Measurements from ENCODE around the gene PLGRKT.
"Not testable (repeated sequence)": the region's sequence is repeated elsewhere in the genome, so short reads cannot be mapped to it uniquely, and the experiment has no call there.

Gene PLGRKT

DNA sequence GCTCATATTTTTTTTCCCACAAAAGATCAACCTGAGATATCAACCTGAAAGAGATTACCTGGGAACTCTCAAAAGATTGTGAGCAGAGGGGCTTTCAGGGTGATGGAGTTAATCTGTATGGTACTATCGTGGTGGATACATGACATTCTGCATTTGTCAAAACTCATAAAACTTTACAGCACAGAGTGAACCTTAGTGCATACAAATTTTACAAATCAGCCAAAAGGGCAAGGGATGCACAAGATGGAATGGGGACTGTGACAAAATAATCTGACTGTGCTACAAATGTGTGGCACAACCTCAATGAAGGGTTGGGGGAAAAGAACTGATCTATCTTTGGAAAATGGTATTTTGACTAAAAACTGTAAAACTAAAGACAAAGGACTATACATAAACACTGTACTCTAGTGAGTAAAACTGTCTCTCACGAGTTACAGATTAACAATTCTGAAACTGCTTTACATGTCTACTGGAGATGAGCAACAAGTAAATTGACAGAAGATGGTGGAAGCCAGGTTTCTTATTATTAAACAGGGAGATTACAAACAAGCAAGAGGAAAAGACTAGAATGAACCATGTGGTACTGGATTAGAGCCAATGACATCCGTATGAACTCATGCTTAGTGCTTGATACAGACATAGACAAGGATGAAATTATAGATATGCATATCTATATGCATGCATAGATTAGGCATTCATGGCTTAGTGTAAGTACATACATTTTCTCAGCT, 73.3 kb downstream of the PLGRKT start:
- no peak for DNase-seq

- no peak for DNase-seq
Observed at GRCh38 chr9:5361326-5362010, 76.3 kb downstream of the PLGRKT start.

- DNase-seq, result no peak
Observed at GRCh38 chr9:5360341-5360740, 77.4 kb downstream of the PLGRKT start.

DNA sequence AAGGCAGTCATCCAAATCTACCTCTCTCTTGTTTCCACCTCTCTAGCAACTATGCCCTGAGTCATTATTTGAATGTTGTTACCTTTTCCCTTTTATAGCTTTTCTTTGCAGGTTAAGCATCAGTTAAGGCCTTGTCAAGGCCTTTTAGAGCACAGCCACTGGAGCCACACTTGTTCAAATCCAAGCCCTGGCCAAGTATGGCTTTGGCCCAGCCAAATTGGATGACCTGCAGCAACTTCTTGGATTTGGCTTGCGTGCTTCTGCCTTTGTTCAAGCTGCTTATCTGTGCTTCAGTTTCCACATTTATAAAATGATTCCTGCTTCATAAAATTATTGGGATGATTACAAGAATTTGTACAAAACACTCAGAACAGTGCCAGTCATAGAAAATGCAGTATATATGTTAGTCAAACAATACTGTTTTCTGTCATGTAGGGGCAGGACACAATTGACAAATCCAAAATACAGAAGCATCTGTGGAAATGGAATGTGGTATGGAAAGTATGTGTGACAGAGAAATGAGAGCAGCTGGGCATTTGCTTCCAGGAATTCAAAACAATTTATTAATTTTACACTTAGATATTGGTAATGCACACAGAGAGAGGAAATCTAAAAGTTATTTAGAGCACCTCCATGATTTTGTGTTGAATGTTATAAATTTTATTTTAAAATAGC, 80.2 kb downstream of the PLGRKT start:
- no peak for DNase-seq

GRCh38 chr9:5355817-5356216, 81.9 kb downstream of the PLGRKT start:
- DNase-seq, result no peak

DNA sequence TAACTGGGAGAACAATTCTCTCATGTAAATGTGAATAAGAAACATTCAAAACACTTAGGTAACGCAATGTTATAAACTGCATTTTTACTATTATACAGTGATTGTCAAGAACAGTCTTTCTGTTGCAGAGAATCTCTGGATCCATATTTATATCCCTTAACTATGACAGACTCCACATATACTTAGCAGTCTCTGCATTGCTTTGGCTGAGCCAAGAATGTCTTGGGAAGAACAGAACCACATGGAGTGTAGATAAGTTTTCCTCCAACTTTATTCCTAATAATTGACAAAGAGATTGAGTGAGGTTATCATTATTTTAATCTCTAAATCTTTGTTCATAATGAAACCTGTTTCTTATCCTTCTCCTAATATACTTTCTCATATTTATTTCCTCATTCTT, 82.5 kb downstream of the PLGRKT start:
- no peak for DNase-seq

- no peak for DNase-seq
Observed at GRCh38 chr9:5354184-5354583, 83.5 kb downstream of the PLGRKT start.

GRCh38 chr9:5352637-5353248, 85.0 kb downstream of the PLGRKT start:
- DNase-seq, result no peak

DNA sequence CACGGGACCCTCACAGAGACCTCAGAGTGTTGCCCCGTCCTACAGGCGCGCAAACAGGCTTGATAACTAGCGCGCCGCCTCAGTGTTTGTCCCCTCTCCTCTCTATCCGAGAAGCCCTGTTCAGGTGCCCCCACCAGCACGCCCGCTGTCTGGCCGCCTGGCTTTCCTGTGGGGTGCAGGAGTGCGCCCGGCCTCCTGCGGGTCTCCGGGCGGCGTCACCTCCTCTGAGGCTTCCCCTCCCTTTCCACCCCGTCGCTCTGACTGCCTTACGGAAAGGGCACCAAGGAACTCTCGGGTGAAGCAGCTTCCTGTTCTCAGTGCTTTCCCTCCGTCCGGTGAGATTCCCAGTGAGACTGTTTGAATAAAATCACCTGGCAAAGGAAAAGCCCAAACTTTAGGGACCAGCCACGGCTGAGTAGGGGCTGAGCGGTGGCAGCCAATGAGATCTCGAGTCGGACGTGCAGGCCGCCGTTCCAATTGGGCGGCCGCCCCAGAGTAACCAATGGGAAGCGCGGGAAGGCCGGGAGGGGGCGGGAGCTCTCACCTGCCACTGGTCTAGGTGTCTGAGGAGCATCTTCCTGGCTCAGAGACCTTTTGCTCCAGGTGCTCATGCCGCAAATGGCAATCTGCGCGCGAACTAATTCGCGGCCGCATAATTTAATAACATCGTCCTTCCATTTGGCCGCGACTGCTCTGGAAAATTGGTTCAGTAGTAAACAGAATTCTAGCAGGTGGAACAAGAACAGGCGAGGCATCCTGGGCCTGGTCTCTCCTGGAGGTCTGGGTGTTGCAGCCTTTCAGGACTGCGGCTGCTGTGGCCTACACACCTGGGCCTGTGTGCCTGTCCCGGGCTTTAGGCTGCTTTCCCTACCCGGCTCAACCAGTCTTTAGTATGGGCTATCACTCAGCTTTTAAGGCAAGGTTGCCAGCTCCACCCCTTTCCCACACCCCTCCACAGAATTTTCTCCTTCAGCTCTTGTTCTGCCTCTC, 98.4 kb downstream of the PLGRKT start, which contains the start of gene RLN1:
TSS of gene RLN1 (minus strand) at position 885 of the 990 bp plus-strand sequence. CDS start at position 755, 130 bp downstream.
- DNase-seq, result not testable (repeated sequence)

DNA sequence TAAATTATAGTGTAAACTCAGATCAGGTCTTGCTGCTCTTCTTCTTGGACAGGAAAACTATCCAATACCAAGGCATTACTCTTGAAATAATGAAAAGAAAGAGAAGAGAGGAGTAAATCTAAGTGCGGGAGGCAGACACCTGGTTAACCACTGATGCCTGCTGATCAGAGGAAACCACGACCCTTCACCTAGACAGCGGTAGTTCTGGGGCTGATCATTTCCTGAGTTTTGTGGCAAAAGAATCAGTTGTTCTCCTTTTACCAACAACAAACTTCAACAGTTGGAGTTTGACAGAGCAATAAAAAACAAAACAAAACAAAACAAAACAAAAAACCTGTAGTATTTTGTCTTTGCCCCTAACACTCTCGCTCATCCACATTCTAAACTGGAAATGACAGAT, 101.0 kb downstream of the PLGRKT start:
- DNase-seq, result no peak

GRCh38 chr9:5331276-5331675, 106.4 kb downstream of the PLGRKT start:
- DNase-seq, result not testable (repeated sequence)

DNA sequence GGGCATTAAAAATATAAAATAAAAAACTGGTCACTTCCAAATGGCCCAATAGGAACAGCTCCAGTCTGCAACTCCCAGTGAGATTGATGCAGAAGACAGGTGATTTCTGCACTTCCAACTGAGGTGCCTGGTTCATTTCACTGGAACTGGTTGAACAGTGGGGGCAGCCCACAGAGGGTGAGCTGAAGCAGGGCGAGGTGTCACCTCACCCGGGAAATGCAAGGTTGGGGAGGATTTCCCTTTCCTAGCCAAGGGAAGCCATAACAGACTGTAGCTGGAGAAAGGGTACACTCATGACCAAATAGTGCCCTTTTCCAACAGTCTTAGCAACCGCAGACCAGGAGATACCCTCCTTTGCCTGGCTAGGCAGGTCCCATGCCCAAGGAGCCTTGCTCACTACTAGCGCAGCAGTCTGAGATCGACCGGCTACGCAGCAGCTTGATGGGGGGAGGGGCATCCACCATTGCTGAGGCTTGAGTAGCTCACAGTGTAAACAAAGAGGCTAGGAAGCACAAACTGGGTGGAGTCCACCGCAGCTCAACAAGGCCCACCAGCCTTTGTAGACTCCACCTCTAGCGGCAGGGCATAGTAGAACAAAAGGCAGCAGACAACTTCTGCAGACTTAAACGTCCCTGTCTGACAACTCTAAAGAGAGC, 110.7 kb downstream of the PLGRKT start:
- no peak for DNase-seq

- DNase-seq, result no peak
Observed at GRCh38 chr9:5326187-5326586, 111.5 kb downstream of the PLGRKT start.

GRCh38 chr9:5321601-5322000, 116.1 kb downstream of the PLGRKT start:
- DNase-seq, result not testable (repeated sequence)

DNA sequence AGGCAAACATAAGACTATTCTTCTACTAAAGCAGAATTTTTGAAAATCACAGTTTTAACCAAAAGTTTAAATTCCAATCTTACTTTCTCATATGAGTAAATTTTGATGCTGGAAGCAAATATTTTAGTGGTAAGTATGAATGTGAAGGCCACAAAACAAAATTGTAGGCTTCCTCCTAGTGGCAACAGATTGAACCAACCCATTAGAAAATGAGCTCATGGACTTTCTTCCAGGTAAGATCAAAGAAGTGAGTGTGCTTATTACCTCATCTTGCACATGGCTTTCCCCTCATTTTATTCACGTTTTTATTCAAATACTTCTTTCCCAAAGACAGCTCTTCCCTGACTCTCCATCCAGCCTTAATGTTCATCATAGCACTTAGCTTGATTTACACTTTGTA, 116.7 kb downstream of the PLGRKT start:
- no peak for DNase-seq

DNA sequence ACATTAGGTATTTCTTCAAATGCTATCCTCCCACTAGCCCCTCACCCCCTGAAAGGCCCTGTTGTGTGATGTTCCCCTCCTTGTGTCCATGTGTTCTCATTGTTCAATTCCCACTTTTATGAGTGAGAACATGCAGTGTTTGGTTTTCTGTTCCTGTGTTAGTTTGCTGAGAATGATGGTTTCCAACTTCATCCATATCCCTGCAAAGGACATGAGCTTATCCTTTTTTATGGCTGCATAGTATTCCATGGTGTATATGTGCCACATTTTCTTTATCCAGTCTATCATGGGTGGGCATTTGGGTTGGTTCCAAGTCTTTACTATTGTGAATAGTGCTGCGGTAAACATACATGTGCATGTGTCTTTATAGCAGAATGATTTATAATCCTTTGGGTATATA, 121.3 kb downstream of the PLGRKT start:
- not testable (repeated sequence) for DNase-seq

- DNase-seq, result no peak
Observed at GRCh38 chr9:5315187-5315923, 122.4 kb downstream of the PLGRKT start.

GRCh38 chr9:5310851-5311250, 126.9 kb downstream of the PLGRKT start:
- DNase-seq, result no peak
